ENCODE results near the gene NPIPB8. TPM values are rescaled to one million over a fixed set of nuclear protein-coding genes. Genes with fewer than 3 reads are reported as not detected.
"Not testable (repeated sequence)": the region's sequence is repeated elsewhere in the genome, so short reads cannot be mapped to it uniquely, and the experiment has no call there.

NPIPB8 gene
- polyA plus RNA-seq, 1 donor from 2014 or later, result not detected

DNA sequence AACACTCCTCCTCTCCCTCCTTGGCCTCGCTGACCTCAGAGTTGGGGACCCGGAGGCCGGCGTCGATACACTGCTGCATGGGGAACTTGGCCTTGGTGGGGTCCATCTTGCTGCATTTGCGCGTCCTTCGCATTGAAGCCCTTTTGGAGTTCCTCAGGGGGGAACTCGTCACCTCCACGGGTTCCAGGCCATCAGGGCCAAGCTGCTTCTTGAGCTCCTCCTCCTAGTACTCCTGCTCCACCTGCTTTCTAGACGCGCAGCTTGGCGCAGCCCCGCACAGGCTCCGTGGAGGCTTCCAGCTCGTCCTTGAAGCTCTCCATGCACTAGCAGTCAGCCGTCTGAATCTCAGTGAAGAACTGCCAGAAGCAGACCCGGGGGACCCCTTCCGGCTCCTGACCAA lies 62.5 kb downstream of the NPIPB8 start:
- H4K20me1 ChIP-seq (ENCODE audit: insufficient read depth); H3K4me2 ChIP-seq (ENCODE audit: low read length); H3K27ac ChIP-seq (ENCODE audit: low read length); H3K9me2 ChIP-seq (ENCODE audit: insufficient read depth, low read length); H3K9me3 ChIP-seq (ENCODE audit: low read length); H3K4me3 ChIP-seq (ENCODE audit: low read length); H3K27me3 ChIP-seq (ENCODE audit: insufficient read depth, low read depth, low read length); H3K36me3 ChIP-seq (ENCODE audit: insufficient read depth, low read length); H3K79me2 ChIP-seq (replicated peaks; ENCODE audit: insufficient read depth, low read length); H3K9ac ChIP-seq (ENCODE audit: low read length); H3F3A ChIP-seq (ENCODE audit: insufficient read depth, low read length, poor library complexity, severe bottlenecking); H2AFZ ChIP-seq (ENCODE audit: low read depth, low read length): not testable (repeated sequence)

DNA sequence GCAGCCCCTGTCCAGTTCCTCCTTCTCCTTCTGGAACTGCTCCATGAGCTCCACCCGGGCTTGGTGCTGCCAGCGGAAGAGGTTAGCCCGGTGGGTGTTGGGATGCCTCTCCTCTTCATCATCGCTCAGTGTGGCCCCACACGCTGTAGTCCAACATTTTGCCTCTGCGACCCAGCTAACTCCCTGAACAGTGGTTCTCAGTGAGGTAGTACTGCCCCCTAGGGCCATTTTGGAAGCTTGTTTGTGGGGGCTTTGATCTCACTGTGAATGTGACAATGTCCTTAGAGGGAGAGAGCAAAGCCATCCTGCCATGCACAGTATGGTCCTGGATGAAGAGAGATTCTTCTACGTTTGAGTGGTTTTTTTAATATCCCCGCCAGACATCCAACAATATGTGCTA lies 63.5 kb downstream of the NPIPB8 start:
- H3K9me2 ChIP-seq (ENCODE audit: insufficient read depth, low read length); H3K4me2 ChIP-seq (ENCODE audit: low read length); H2AFZ ChIP-seq (ENCODE audit: low read depth, low read length); H4K20me1 ChIP-seq (ENCODE audit: insufficient read depth); H3F3A ChIP-seq (ENCODE audit: insufficient read depth, low read length, poor library complexity, severe bottlenecking); H3K27me3 ChIP-seq (ENCODE audit: insufficient read depth, low read depth, low read length); H3K27ac ChIP-seq (ENCODE audit: low read length); H3K79me2 ChIP-seq (replicated peaks; ENCODE audit: insufficient read depth, low read length); H3K9me3 ChIP-seq (ENCODE audit: low read length); H3K4me3 ChIP-seq (ENCODE audit: low read length); H3K36me3 ChIP-seq (ENCODE audit: insufficient read depth, low read length); H3K9ac ChIP-seq (ENCODE audit: low read length): not testable (repeated sequence)

GRCh38 chr16:28704246-28704645 lies 66.4 kb downstream of the NPIPB8 start:
- not testable (repeated sequence) for H3K27me3 ChIP-seq (ENCODE audit: insufficient read depth, low read depth, low read length); H3K36me3 ChIP-seq (ENCODE audit: insufficient read depth, low read length); H3K9me2 ChIP-seq (ENCODE audit: insufficient read depth, low read length); H3K79me2 ChIP-seq (replicated peaks; ENCODE audit: insufficient read depth, low read length); H3K4me3 ChIP-seq (ENCODE audit: low read length); H4K20me1 ChIP-seq (ENCODE audit: insufficient read depth); H3F3A ChIP-seq (ENCODE audit: insufficient read depth, low read length, poor library complexity, severe bottlenecking); H2AFZ ChIP-seq (ENCODE audit: low read depth, low read length); H3K27ac ChIP-seq (ENCODE audit: low read length); H3K9me3 ChIP-seq (ENCODE audit: low read length); H3K4me2 ChIP-seq (ENCODE audit: low read length); H3K9ac ChIP-seq (ENCODE audit: low read length)

Other genes starting within 250 kb of the NPIPB8 start
- 22.3 and 35.4 TPM in 2 replicates for gene EIF3CL, start 234.2 kb upstream of the NPIPB8 start, polyA plus RNA-seq
- 0.32 and 0.85 TPM in 2 replicates for gene NPIPB7, start 165.7 kb upstream of the NPIPB8 start, polyA plus RNA-seq
- 32.2 and 37.0 TPM in 2 replicates for gene CLN3, start 146.0 kb upstream of the NPIPB8 start, polyA plus RNA-seq
- 0.06 TPM in 1 of 2 replicates, not detected in the other for gene APOBR, start 143.4 kb upstream of the NPIPB8 start, polyA plus RNA-seq
- not detected in 2 replicates for gene IL27, start 131.2 kb upstream of the NPIPB8 start, polyA plus RNA-seq
- not detected in 2 replicates for gene NUPR1, start 99.1 kb upstream of the NPIPB8 start, polyA plus RNA-seq
- gene SGF29, start 84.1 kb upstream of the NPIPB8 start, polyA plus RNA-seq, result 25.5 and 32.8 TPM in 2 replicates
- not detected in 2 replicates for gene SULT1A2, start 41.0 kb upstream of the NPIPB8 start, polyA plus RNA-seq
- gene SULT1A1, start 28.0 kb upstream of the NPIPB8 start, polyA plus RNA-seq, result not detected in 2 replicates
- gene EIF3C, start 73.4 kb downstream of the NPIPB8 start, polyA plus RNA-seq, result 85.5 and 92.9 TPM in 2 replicates
- 3.1 and 3.5 TPM in 2 replicates for gene NPIPB9, start 113.7 kb downstream of the NPIPB8 start, polyA plus RNA-seq
- 24.0 and 38.3 TPM in 2 replicates for gene ATXN2L, start 184.9 kb downstream of the NPIPB8 start, polyA plus RNA-seq
- 144 and 157 TPM in 2 replicates for gene TUFM, start 208.3 kb downstream of the NPIPB8 start, polyA plus RNA-seq
- 42.2 and 48.2 TPM in 2 replicates for gene SH2B1, start 225.8 kb downstream of the NPIPB8 start, polyA plus RNA-seq
- gene ATP2A1, start 240.4 kb downstream of the NPIPB8 start, polyA plus RNA-seq, result 0.06 and 0.54 TPM in 2 replicates